Stomach (tissue), 9 donors: Measurements from ENCODE around the gene PTPRC. TPM values are rescaled to one million over a fixed set of nuclear protein-coding genes. Genes with fewer than 3 reads are reported as not detected.

ENCODE experiments used
- DNase-seq, 2 donors: peaks; one replicate each; pipeline versions ENCODE4 v3.0.0 to v3.0.0-alpha.2; 2013 to 2019
- H3K27ac ChIP-seq, 5 donors: fragments of 200-600 bp in 4 of 5; sonication (generic) in 4 of 5; one replicate each; pipeline ENCODE4 v1.5.1; 2013 to 2019; ENCODE audit warnings: mild to moderate bottlenecking in 1 of 5, moderate library complexity in 1 of 5
- H3K27me3 ChIP-seq, 3 donors: fragments of 200-600 bp; sonication (generic); one replicate each; pipeline ENCODE4 v1.5.1; 2017 to 2019; ENCODE audit warnings: mixed run types in 1 of 3
- H3K36me3 ChIP-seq, 4 donors: fragments of 200-600 bp; sonication (generic); 1 replicate in 3 of 4; 2 replicates in 1 of 4; pipeline ENCODE4 v1.5.1; 2016 to 2019
- H3K4me1 ChIP-seq, 4 donors: fragments of 200-600 bp; sonication (generic); one replicate each; pipeline ENCODE4 v1.5.1; 2016 to 2019
- H3K4me3 ChIP-seq, 4 donors: fragments of 200-600 bp; sonication (generic) in 3 of 4; one replicate each; pipeline ENCODE4 v1.5.1; 2016 to 2019; ENCODE audit warnings: mild to moderate bottlenecking in 1 of 4
- H3K9me3 ChIP-seq, 4 donors: fragments of 200-600 bp; sonication (generic); one replicate each; pipeline ENCODE4 v1.5.1; 2016 to 2019
- EP300 ChIP-seq: sonication (generic); formaldehyde crosslinking; IDR thresholded peaks from one replicate; pipeline ENCODE4 v1.6.1; 2017; ENCODE audit warnings: antibody characterized with exemption
- POLR2A ChIP-seq, 4 donors: fragments of 450-650 bp; IDR thresholded peaks; one replicate each; pipeline ENCODE4 v1.6.1; 2016; ENCODE audit warnings: antibody characterized with exemption in 4 of 4, control low read depth in 2 of 4, mild to moderate bottlenecking in 1 of 4, moderate library complexity in 1 of 4
- POLR2AphosphoS5 ChIP-seq, 3 donors: sonication (generic); formaldehyde crosslinking; IDR thresholded peaks; one replicate each; pipeline ENCODE4 v1.6.1; 2016; ENCODE audit warnings: antibody characterized with exemption in 3 of 3
- WGBS, 5 donors: extraction: QIAGEN DNeasy Blood & Tissue Kit in 3 of 5; methylation state at CpG; one replicate each; pipeline versions ENCODE4 v1.1.5 to v1.1.7; 2013 to 2018; 5-methylcytosine and 5-hydroxymethylcytosine counted together
- intact Hi-C: fragments of 100-400 bp; cut with DNase I; formaldehyde crosslinking; loops from one replicate; pipeline ENCODE4 v1.15.1; 2023; ENCODE audit warnings: low total_unique reads
- polyA plus RNA-seq, 3 donors: library from polyadenylated mRNA; stranded (reverse); fragments of 200-250 nt; gene quantifications; one replicate each; pipeline ENCODE4 v1.2.3, GENCODE V29; 2013
- total RNA-seq, 5 donors: library from RNA; depleted of rRNA; stranded (reverse); fragments of >200 nt; gene quantifications; one replicate each; pipeline versions ENCODE4 v1.1.0 to v1.2.3, GENCODE V29; 2014 to 2016
- TF ChIP-seq, protein P1 (sequence below), 7 experiments: fragments of 450-650 bp in 4 of 7; fragments of 200-600 bp in 3 of 7; sonication (generic) in 3 of 7; IDR thresholded peaks; one replicate each; pipeline ENCODE4 v1.5.1; 2016 to 2019; ENCODE audit warnings: antibody characterized with exemption in 7 of 7, control low read depth in 2 of 7, mild to moderate bottlenecking in 1 of 7
- donor health status: healthy with polysubstance abuse.
- donor health status: Bipolar disorder and iron deficiency.
- donor health status: healthy.

Gene PTPRC
- total and polyA plus RNA-seq, 8 donors = 0.58 to 50.9 (median 15.2) TPM

DNA sequence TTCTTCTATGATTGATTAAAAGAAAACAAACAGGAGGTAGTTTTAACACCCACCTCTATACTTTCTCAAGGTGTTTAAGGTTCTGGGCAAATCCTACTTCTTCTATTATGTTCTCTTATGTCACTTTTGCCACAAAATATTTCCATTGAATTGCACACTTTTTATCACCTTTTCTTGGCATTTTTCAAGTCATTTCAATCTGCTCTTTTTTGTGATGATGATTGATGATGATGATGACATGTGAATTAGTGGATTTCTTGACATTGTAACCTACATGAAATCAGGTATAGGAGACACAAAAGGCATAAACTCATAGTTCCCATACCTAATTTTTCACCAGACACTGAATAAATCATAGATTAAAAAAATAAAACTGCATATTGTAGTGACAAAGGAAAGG, 4.1 kb downstream of the PTPRC start:
- Histone ChIP-seq H3K27ac (no peak overlapping the region), H3K4me3 (peak overlapping the region in 2 of 4 donors; percentile 9 to 25), H3K4me1 (no peaks in the 10 kb centered on the region), H3K27me3 (no peaks in the 10 kb centered on the region), H3K9me3 (no peaks in the 10 kb centered on the region), H3K36me3 (no peaks in the 10 kb centered on the region)
- DNase-seq = no peak
- TF ChIP-seq POLR2AphosphoS5 (IDR thresholded peaks at IDR 0.05) (no peak), POLR2A (IDR thresholded peaks at IDR 0.05) (no peak), EP300 (no peak)
- TF ChIP-seq, protein P1, sequence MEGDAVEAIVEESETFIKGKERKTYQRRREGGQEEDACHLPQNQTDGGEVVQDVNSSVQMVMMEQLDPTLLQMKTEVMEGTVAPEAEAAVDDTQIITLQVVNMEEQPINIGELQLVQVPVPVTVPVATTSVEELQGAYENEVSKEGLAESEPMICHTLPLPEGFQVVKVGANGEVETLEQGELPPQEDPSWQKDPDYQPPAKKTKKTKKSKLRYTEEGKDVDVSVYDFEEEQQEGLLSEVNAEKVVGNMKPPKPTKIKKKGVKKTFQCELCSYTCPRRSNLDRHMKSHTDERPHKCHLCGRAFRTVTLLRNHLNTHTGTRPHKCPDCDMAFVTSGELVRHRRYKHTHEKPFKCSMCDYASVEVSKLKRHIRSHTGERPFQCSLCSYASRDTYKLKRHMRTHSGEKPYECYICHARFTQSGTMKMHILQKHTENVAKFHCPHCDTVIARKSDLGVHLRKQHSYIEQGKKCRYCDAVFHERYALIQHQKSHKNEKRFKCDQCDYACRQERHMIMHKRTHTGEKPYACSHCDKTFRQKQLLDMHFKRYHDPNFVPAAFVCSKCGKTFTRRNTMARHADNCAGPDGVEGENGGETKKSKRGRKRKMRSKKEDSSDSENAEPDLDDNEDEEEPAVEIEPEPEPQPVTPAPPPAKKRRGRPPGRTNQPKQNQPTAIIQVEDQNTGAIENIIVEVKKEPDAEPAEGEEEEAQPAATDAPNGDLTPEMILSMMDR (IDR thresholded peaks at IDR 0.05) = no peak
- intact Hi-C loops = no loop called here

DNA sequence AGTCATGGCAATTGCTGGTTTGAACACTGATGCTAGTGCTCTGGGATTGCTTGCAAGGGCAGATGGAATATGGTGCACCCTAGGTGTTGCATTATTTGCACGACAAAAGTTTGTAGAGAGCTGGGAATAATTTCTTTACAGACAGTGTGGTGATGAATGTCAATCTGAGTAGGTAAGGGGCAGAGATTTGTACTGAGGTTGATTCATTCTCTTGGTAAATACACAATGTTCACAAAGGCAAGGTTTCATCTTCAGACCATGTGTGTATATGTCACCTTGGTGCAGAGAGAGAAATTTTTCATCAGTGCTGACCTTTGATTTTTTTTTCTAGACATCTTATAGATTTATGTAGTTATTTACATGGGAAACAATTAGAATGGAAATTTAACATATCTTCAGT, 5.0 kb downstream of the PTPRC start:
- WGBS, 5 donors = 51 to 67% (median 59%) methylated on average over 1 of the region's 1 CpG
- Histone ChIP-seq H3K27ac (no peak overlapping the region), H3K36me3 (no peaks in the 10 kb centered on the region), H3K4me3 (peak overlapping the region in 2 of 4 donors; percentile 9 to 25), H3K9me3 (no peaks in the 10 kb centered on the region), H3K27me3 (no peaks in the 10 kb centered on the region), H3K4me1 (no peaks in the 10 kb centered on the region)
- DNase-seq = no peak
- intact Hi-C loops = no loop called here
- TF ChIP-seq, protein P1 (IDR thresholded peaks at IDR 0.05) = no peak
- TF ChIP-seq POLR2A (IDR thresholded peaks at IDR 0.05) (no peak), EP300 (no peak), POLR2AphosphoS5 (IDR thresholded peaks at IDR 0.05) (no peak)

DNA sequence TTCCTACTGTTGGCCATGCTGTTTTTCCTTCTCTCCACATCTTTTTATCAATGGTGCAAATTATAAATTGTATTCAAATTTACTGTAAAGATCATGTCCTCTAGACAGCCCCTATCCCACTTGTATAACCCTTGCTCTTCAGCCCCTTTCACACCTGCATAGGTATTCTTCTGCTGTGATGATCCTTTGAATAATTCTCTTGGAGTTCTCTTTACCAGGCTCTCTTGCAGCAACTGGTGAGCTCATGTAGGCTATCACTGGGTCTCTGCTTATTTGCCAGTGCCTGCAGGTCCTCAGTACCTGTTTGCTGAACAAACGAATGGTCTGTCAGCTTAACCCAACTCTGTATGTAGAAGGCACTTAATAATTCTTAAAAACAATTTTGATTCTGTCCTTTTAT, 8.2 kb downstream of the PTPRC start:
- H3K27ac ChIP-seq = no peak overlapping the region
- no peak for DNase-seq
- no peaks in the 10 kb centered on the region for H3K9me3 ChIP-seq
- H3K36me3 ChIP-seq = no peaks in the 10 kb centered on the region
- H3K27me3 ChIP-seq = no peaks in the 10 kb centered on the region
- WGBS, 5 donors = 24 to 64% (median 40%) methylated on average over 1 of the region's 1 CpG
- intact Hi-C loops = no loop called here
- no peak for TF ChIP-seq POLR2A (IDR thresholded peaks at IDR 0.05)
- TF ChIP-seq EP300 = no peak
- TF ChIP-seq, protein P1 (IDR thresholded peaks at IDR 0.05) = no peak
- no peak for TF ChIP-seq POLR2AphosphoS5 (IDR thresholded peaks at IDR 0.05)
- H3K4me1 ChIP-seq = peaks cover 0 to 2% (median 0%) of the 10 kb centered on the region in 4 donors
- no peak overlapping the region for H3K4me3 ChIP-seq

DNA sequence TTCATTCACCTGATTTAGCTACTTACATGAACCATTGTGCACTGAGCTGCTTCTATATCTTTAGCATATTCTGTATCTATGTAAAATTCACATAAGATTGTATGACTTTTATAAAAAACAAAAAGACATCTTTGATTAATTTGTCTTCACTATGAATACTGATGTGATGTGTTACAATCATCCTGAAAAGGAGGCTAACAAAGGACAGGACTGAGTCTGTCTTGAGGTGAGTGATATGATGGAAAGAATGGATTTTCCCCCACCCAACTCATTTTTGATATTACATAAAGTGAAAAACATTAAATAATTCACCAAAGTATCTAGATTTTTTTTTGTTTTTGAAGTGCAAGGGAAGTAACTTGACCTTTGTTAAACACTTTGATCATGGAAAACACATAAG, 9.8 kb downstream of the PTPRC start:
- Histone ChIP-seq H3K36me3 (no peaks in the 10 kb centered on the region), H3K4me1 (peaks cover 0 to 2% (median 0%) of the 10 kb centered on the region in 4 donors), H3K27ac (no peak overlapping the region), H3K4me3 (no peak overlapping the region), H3K27me3 (no peaks in the 10 kb centered on the region), H3K9me3 (no peaks in the 10 kb centered on the region)
- TF ChIP-seq POLR2AphosphoS5 (IDR thresholded peaks at IDR 0.05) (no peak), EP300 (no peak), POLR2A (IDR thresholded peaks at IDR 0.05) (no peak)
- TF ChIP-seq, protein P1 (IDR thresholded peaks at IDR 0.05) = no peak
- DNase-seq = no peak
- intact Hi-C loops = no loop called here
